Measurements from ENCODE around the gene LGI4.

GRCh38 chr19:35115177-35115951 lies 19.5 kb downstream of the LGI4 start, which contains the start of gene FXYD3:
- TF ChIP-seq POLR2A (IDR thresholded peaks at IDR 0.05): no peak
- TF ChIP-seq, protein P1, sequence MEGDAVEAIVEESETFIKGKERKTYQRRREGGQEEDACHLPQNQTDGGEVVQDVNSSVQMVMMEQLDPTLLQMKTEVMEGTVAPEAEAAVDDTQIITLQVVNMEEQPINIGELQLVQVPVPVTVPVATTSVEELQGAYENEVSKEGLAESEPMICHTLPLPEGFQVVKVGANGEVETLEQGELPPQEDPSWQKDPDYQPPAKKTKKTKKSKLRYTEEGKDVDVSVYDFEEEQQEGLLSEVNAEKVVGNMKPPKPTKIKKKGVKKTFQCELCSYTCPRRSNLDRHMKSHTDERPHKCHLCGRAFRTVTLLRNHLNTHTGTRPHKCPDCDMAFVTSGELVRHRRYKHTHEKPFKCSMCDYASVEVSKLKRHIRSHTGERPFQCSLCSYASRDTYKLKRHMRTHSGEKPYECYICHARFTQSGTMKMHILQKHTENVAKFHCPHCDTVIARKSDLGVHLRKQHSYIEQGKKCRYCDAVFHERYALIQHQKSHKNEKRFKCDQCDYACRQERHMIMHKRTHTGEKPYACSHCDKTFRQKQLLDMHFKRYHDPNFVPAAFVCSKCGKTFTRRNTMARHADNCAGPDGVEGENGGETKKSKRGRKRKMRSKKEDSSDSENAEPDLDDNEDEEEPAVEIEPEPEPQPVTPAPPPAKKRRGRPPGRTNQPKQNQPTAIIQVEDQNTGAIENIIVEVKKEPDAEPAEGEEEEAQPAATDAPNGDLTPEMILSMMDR (IDR thresholded peaks at IDR 0.05): no peak
- no peak for TF ChIP-seq POLR2AphosphoS5 (IDR thresholded peaks at IDR 0.05; ENCODE audit: insufficient read depth in 1 of 2, low read depth in 1 of 2)

Measured in vagina (tissue), 2 donors.